ENCODE data around the gene ZFYVE27. TPM values are rescaled to one million over a fixed set of nuclear protein-coding genes. Genes with fewer than 3 reads are reported as not detected.

ZFYVE27 gene
- total and polyA plus RNA-seq, 2 donors (not counting 3 experiments of a cell fraction or from before 2014, with no cell fraction given): 16.3 to 24.2 TPM

DNA sequence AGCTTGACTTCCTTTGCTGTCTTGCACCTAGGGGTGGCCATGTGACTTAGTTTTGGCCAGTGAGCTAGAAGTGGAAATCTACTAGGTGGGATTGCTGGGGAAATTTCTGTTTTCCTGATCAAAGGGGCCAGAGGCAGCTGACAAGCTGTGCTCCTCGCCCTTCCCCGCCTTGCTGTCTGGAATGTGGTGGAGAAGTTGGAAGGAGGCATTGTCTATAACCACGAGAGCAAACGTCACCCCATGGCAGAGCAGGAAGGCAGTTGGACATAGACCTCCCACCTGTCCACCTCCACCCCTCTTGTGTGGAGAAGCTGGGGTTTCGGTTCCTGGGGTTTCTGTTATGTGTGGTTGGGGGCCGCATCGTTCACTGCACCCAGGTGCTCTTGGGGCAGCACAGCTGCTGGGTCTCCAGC lies 27.6 kb downstream of the ZFYVE27 start:
- H3K4me2 ChIP-seq (ENCODE audit: insufficient read depth, low read length): no peak overlapping the region
- TF ChIP-seq FOS (IDR thresholded peaks at IDR 0.05; ENCODE audit: borderline replicate concordance, insufficient read depth, low read length): no peak
- TF ChIP-seq CTCF (IDR thresholded peaks at IDR 0.05; ENCODE audit: extremely low read depth in 1 of 2, insufficient read depth in 1 of 2, low read depth in 1 of 2, low read length in 2 of 2): no peak
- TF ChIP-seq POLR2A (IDR thresholded peaks at IDR 0.05; ENCODE audit: low read depth, low read length): no peak
- TF ChIP-seq, protein P1, sequence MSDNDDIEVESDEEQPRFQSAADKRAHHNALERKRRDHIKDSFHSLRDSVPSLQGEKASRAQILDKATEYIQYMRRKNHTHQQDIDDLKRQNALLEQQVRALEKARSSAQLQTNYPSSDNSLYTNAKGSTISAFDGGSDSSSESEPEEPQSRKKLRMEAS (IDR thresholded peaks at IDR 0.05; ENCODE audit: insufficient read depth, insufficient read length): no peak
- no peak for TF ChIP-seq POLR2AphosphoS5 (IDR thresholded peaks at IDR 0.05; ENCODE audit: insufficient read depth, low read depth, low read length)
- no peak for TF ChIP-seq GATA2 (IDR thresholded peaks at IDR 0.05; ENCODE audit: insufficient read depth, insufficient read length, low read depth, low read length)
- H3K27ac ChIP-seq (ENCODE audit: insufficient read depth, low read depth, low read length): no peak overlapping the region
- H4K20me1 ChIP-seq (replicated peaks; ENCODE audit: control insufficient read depth, extremely low read depth, insufficient read depth, low read length): no peaks in the 10 kb centered on the region
- H3K9me1 ChIP-seq (replicated peaks; ENCODE audit: control insufficient read depth, extremely low read depth, insufficient read depth, low read length): no peaks in the 10 kb centered on the region
- H3K79me2 ChIP-seq (ENCODE audit: control insufficient read depth, insufficient read depth, low read length): no peaks in the 10 kb centered on the region
- H3K36me3 ChIP-seq (ENCODE audit: control insufficient read depth in 2 of 2, extremely low read depth in 1 of 2, insufficient read depth in 2 of 2, low read length in 2 of 2): peaks cover 3 to 11% of the 10 kb centered on the region in 2 experiments
- POLR2A ChIA-PET: no interaction called here
- FAIRE-seq (no peak), DNase-seq (ENCODE audit: low read depth, low spot score) (no peak)
- CTCF ChIA-PET: interaction anchor here (0.8 to 6.8 kb wide), 3 partner anchors 28 to 276 kb away, joined by 3 to 49 read pairs (median 3); no protein-coding TSS in a partner anchor
- dilution Hi-C loops (cut with MboI; ENCODE audit: extremely low pct_ligation_motif_present, low sequenced_read_pairs): no loop called here
- H3K4me1 ChIP-seq (ENCODE audit: control insufficient read depth, extremely low read depth, insufficient read depth, low read length): no peaks in the 10 kb centered on the region
- no TSS peak for BruUV-seq (replicated peaks)
- no peak overlapping the region for H2AFZ ChIP-seq (ENCODE audit: low read depth, low read length)
- H3K9me3 ChIP-seq (replicated peaks; ENCODE audit: control insufficient read depth, insufficient read depth, low read length): no peaks in the 10 kb centered on the region
- no peaks in the 10 kb centered on the region for H3K27me3 ChIP-seq (ENCODE audit: control insufficient read depth in 2 of 2, insufficient read depth in 2 of 2, low read length in 2 of 2)
- no peak overlapping the region for H3K4me3 ChIP-seq (replicated peaks in 1 of 3; ENCODE audit: insufficient read depth in 1 of 3, low read depth in 1 of 3, low read length in 3 of 3)
- H3K9ac ChIP-seq (replicated peaks; ENCODE audit: extremely low read depth, insufficient read depth, low read length): no peak overlapping the region
- intact Hi-C loops (cut with micrococcal nuclease): no loop called here
